H1 (cell line): ENCODE results near the gene TECPR2. TPM values are rescaled to one million over a fixed set of nuclear protein-coding genes. Genes with fewer than 3 reads are reported as not detected.

Experiments
- CTCF ChIA-PET: fragments of 300-600 bp; sonication (Branson Sonifier 250); formaldehyde crosslinking; loops from one replicate; lab custom pipeline; 2021; ENCODE audit not compliant: partially characterized antibody; lab: Charles Lee
- POLR2A ChIA-PET: fragments of 300-600 bp; sonication (Branson Sonifier 250); formaldehyde crosslinking; loops from one replicate; lab custom pipeline; 2021; ENCODE audit warnings: inconsistent platforms; ENCODE audit not compliant: partially characterized antibody; lab: Charles Lee
- DNase-seq, 2 experiments: peaks; one replicate each; pipeline versions ENCODE4 v3.0.0 to v3.0.0-alpha.2; 2010 to 2022; ENCODE audit warnings: low spot score in 2 of 2, low read depth in 1 of 2, mixed read lengths in 1 of 2
- FAIRE-seq: peaks from 2 replicates; lab custom pipeline; 2011; peaks lifted over from hg19 to GRCh38; lab: Jason Lieb, UNC
- H2AFZ ChIP-seq: 2 replicates; pipeline ENCODE4 v1.8.1; 2012; ENCODE audit warnings: low read length, inconsistent platforms
- H2AK5ac ChIP-seq: 2 replicates; pipeline ENCODE4 v1.6.1; 2013; ENCODE audit warnings: low read depth, low read length
- H2BK120ac ChIP-seq: replicated peaks from 2 replicates; pipeline ENCODE3; 2013; ENCODE audit warnings: low read depth, low read length, inconsistent platforms
- H2BK12ac ChIP-seq: 2 replicates; pipeline ENCODE4 v1.6.1; 2013; ENCODE audit warnings: low read depth, low read length
- H2BK15ac ChIP-seq: 2 replicates; pipeline ENCODE4 v1.6.1; 2013; ENCODE audit warnings: low read length
- H2BK20ac ChIP-seq: 2 replicates; pipeline ENCODE4 v1.6.1; 2013; ENCODE audit warnings: low read length
- H2BK5ac ChIP-seq: 2 replicates; pipeline ENCODE4 v1.6.1; 2013; ENCODE audit warnings: low read depth, low read length
- H3K14ac ChIP-seq: 2 replicates; pipeline ENCODE4 v1.6.1; 2013; ENCODE audit warnings: inconsistent platforms; ENCODE audit not compliant: insufficient read length
- H3K18ac ChIP-seq: 2 replicates; pipeline ENCODE4 v1.6.1; 2013; ENCODE audit warnings: low read length; ENCODE audit errors: extremely low read depth
- H3K23ac ChIP-seq: 2 replicates; pipeline ENCODE4 v1.6.1; 2013; ENCODE audit warnings: inconsistent platforms; ENCODE audit not compliant: insufficient read length
- H3K23me2 ChIP-seq: 2 replicates; pipeline ENCODE4 v1.6.1; 2013; ENCODE audit warnings: low read depth, low read length
- H3K27ac ChIP-seq: 2 replicates; pipeline ENCODE4 v1.6.1; 2011; ENCODE audit warnings: low read depth, low read length, inconsistent platforms
- H3K27me3 ChIP-seq, 4 experiments: replicated peaks in 1 of 4; 1 replicate in 1 of 4; 2 replicates in 3 of 4; pipeline versions ENCODE4 v1.6.1 to v1.8.1; 2011 to 2013; ENCODE audit warnings: low read length in 3 of 4, mild to moderate bottlenecking in 3 of 4, inconsistent platforms in 2 of 4, mixed read lengths in 2 of 4, moderate library complexity in 1 of 4; ENCODE audit not compliant: control insufficient read depth in 3 of 4, insufficient read depth in 3 of 4; ENCODE audit errors: extremely low read depth in 1 of 4
- H3K36me3 ChIP-seq, 4 experiments: 2 replicates each; pipeline versions ENCODE4 v1.6.1 to v1.8.1; 2011 to 2013; ENCODE audit warnings: mild to moderate bottlenecking in 4 of 4, low read length in 3 of 4, moderate library complexity in 2 of 4, control low read depth in 1 of 4, inconsistent platforms in 1 of 4; ENCODE audit not compliant: insufficient read depth in 4 of 4, control insufficient read depth in 2 of 4
- H3K4ac ChIP-seq: replicated peaks from 2 replicates; pipeline ENCODE3; 2013; ENCODE audit warnings: low read length, low read depth, mixed read lengths, inconsistent platforms; ENCODE audit not compliant: insufficient read length
- H3K4me1 ChIP-seq, 4 experiments: replicated peaks in 1 of 4; 1 replicate in 1 of 4; 2 replicates in 3 of 4; pipeline versions ENCODE4 v1.6.1 to v1.8.1; 2011 to 2013; ENCODE audit warnings: low read length in 3 of 4, inconsistent platforms in 2 of 4, mixed read lengths in 1 of 4; ENCODE audit not compliant: insufficient read depth in 4 of 4, control insufficient read depth in 3 of 4
- H3K4me2 ChIP-seq, 2 experiments: 2 replicates each; pipeline versions ENCODE4 v1.6.1 to v1.8.1; 2011 to 2013; ENCODE audit warnings: low read depth in 2 of 2, low read length in 2 of 2, control low read depth in 1 of 2, inconsistent platforms in 1 of 2, mild to moderate bottlenecking in 1 of 2; ENCODE audit not compliant: insufficient read depth in 1 of 2
- H3K4me3 ChIP-seq, 4 experiments: fragments of 200-600, 300-600 bp in 1 of 4; sonication (generic), shearing (Covaris generic), sonication (Bioruptor Twin) in 1 of 4; 2 replicates each; pipeline versions ENCODE4 v1.5.1 to v1.8.1; 2011 to 2016; ENCODE audit warnings: low read length in 4 of 4, low read depth in 3 of 4, control low read depth in 2 of 4, inconsistent platforms in 2 of 4, mild to moderate bottlenecking in 2 of 4, mixed read lengths in 1 of 4, moderate library complexity in 1 of 4; ENCODE audit not compliant: insufficient read depth in 2 of 4; ENCODE audit errors: extremely low read depth in 1 of 4
- H3K56ac ChIP-seq: replicated peaks from 2 replicates; pipeline ENCODE3; 2013; ENCODE audit warnings: low read depth, mild to moderate bottlenecking, mixed read lengths, low read length, inconsistent platforms; ENCODE audit not compliant: insufficient read length
- H3K79me1 ChIP-seq: 2 replicates; pipeline ENCODE4 v1.6.1; 2013; ENCODE audit warnings: low read depth, low read length, control low read depth
- H3K79me2 ChIP-seq, 2 experiments: 2 replicates each; pipeline versions ENCODE4 v1.6.1 to v1.8.1; 2012 to 2013; ENCODE audit warnings: low read length in 2 of 2, mild to moderate bottlenecking in 2 of 2, inconsistent platforms in 1 of 2; ENCODE audit not compliant: insufficient read depth in 2 of 2, control insufficient read depth in 1 of 2
- H3K9ac ChIP-seq, 4 experiments: replicated peaks in 1 of 4; 1 replicate in 1 of 4; 2 replicates in 3 of 4; pipeline versions ENCODE4 v1.6.1 to v1.8.1; 2011 to 2013; ENCODE audit warnings: low read depth in 3 of 4, low read length in 3 of 4, control low read depth in 2 of 4, mild to moderate bottlenecking in 2 of 4, moderate library complexity in 2 of 4, inconsistent platforms in 1 of 4; ENCODE audit errors: extremely low read depth in 1 of 4
- H3K9me3 ChIP-seq, 2 experiments: 2 replicates each; pipeline versions ENCODE4 v1.6.1 to v1.8.1; 2012 to 2013; ENCODE audit warnings: mild to moderate bottlenecking in 2 of 2, moderate library complexity in 2 of 2, control low read depth in 1 of 2, inconsistent platforms in 1 of 2, low read depth in 1 of 2, low read length in 1 of 2, mixed read lengths in 1 of 2; ENCODE audit not compliant: insufficient read depth in 2 of 2
- H4K20me1 ChIP-seq, 2 experiments: replicated peaks in 1 of 2; 2 replicates each; pipeline versions ENCODE3 to v1.8.1; 2011 to 2013; ENCODE audit warnings: inconsistent platforms in 2 of 2, low read length in 2 of 2, mild to moderate bottlenecking in 1 of 2; ENCODE audit not compliant: insufficient read depth in 2 of 2, control insufficient read depth in 1 of 2
- H4K5ac ChIP-seq: 2 replicates; pipeline ENCODE4 v1.6.1; 2013; ENCODE audit warnings: low read length, low read depth, mixed read lengths, inconsistent platforms; ENCODE audit not compliant: insufficient read length
- H4K8ac ChIP-seq: 2 replicates; pipeline ENCODE4 v1.8.0; 2013; ENCODE audit warnings: mild to moderate bottlenecking, moderate library complexity, low read length, inconsistent platforms; ENCODE audit not compliant: insufficient read depth; ENCODE audit errors: extremely low read depth
- H4K91ac ChIP-seq: replicated peaks from 2 replicates; pipeline ENCODE3; 2013; ENCODE audit warnings: low read length, mixed read lengths, inconsistent platforms; ENCODE audit not compliant: insufficient read length
- CHD1 ChIP-seq: IDR thresholded peaks from 2 replicates; pipeline ENCODE4 v1.6.1; 2012; ENCODE audit warnings: low read depth, low read length, improper control_type of control experiment
- CTBP2 ChIP-seq: IDR thresholded peaks from 2 replicates; pipeline ENCODE4 v1.7.0; 2011; ENCODE audit warnings: borderline replicate concordance, mild to moderate bottlenecking, moderate library complexity, mixed read lengths, low read length; ENCODE audit not compliant: insufficient read depth, insufficient read length
- EGR1 ChIP-seq: IDR thresholded peaks from 2 replicates; pipeline ENCODE4 v1.6.1; 2011; ENCODE audit warnings: low read depth, low read length, borderline replicate concordance
- EP300 ChIP-seq, 2 experiments: IDR thresholded peaks; 1 replicate in 1 of 2; 2 replicates in 1 of 2; pipeline ENCODE4 v1.6.1; 2011 to 2012; ENCODE audit warnings: low read depth in 2 of 2, low read length in 2 of 2, mild to moderate bottlenecking in 2 of 2, borderline replicate concordance in 1 of 2, inconsistent platforms in 1 of 2, moderate library complexity in 1 of 2
- EZH2 ChIP-seq: fragments of 200-600 bp; sonication (generic); IDR thresholded peaks from 2 replicates; pipeline ENCODE4 v1.7.1; 2012; ENCODE audit warnings: low read depth, mild to moderate bottlenecking, moderate library complexity, low read length, inconsistent platforms; ENCODE audit not compliant: severe bottlenecking
- GABPA ChIP-seq: IDR thresholded peaks from 2 replicates; pipeline ENCODE4 v1.6.1; 2011; ENCODE audit warnings: mild to moderate bottlenecking, low read length, moderate library complexity, borderline replicate concordance; ENCODE audit not compliant: insufficient read depth
- JUN ChIP-seq: IDR thresholded peaks from 2 replicates; pipeline ENCODE4 v1.6.1; 2011; ENCODE audit warnings: low read depth, mild to moderate bottlenecking, improper control_type of control experiment, low read length
- KDM5A ChIP-seq: fragments of 200-600 bp; IDR thresholded peaks from 2 replicates; pipeline ENCODE4 v1.7.1; 2012; ENCODE audit warnings: mild to moderate bottlenecking, low read length, inconsistent platforms, mixed read lengths
- MAFK ChIP-seq: IDR thresholded peaks from 2 replicates; pipeline ENCODE4 v1.6.1; 2012; ENCODE audit warnings: low read depth, mild to moderate bottlenecking, improper control_type of control experiment, low read length
- POLR2A ChIP-seq, 2 experiments: IDR thresholded peaks; 1 replicate in 1 of 2; 2 replicates in 1 of 2; pipeline ENCODE4 v1.6.1; 2011; ENCODE audit warnings: low read depth in 2 of 2, low read length in 2 of 2, mild to moderate bottlenecking in 2 of 2; ENCODE audit errors: control extremely low read depth in 1 of 2
- RAD21 ChIP-seq, 2 experiments: IDR thresholded peaks in 1 of 2; conservative IDR thresholded peaks in 1 of 2; 2 replicates each; pipeline ENCODE4 v1.6.1; 2011; ENCODE audit warnings: low read depth in 2 of 2, low read length in 2 of 2, improper control_type of control experiment in 1 of 2, inconsistent platforms in 1 of 2, mild to moderate bottlenecking in 1 of 2, moderate library complexity in 1 of 2
- SP1 ChIP-seq: IDR thresholded peaks from 2 replicates; pipeline ENCODE4 v1.6.1; 2011; ENCODE audit warnings: low read depth, low read length
- SUZ12 ChIP-seq: fragments of 200-600 bp; sonication (generic); IDR thresholded peaks from 2 replicates; pipeline ENCODE4 v1.6.1; 2012; ENCODE audit warnings: mild to moderate bottlenecking, inconsistent platforms, low read length, moderate library complexity, mixed read lengths
- WGBS, 2 experiments: shearing (Covaris generic) in 1 of 2; methylation state at CpG; one replicate each; pipeline versions ENCODE4 v1.1.6 to v1.1.7; 2013 to 2015; ENCODE audit warnings: low lambda C conversion rate in 2 of 2, mixed read lengths in 2 of 2, inconsistent platforms in 1 of 2, low coverage in 1 of 2, missing lambda C conversion rate in 1 of 2; ENCODE audit not compliant: insufficient replicate concordance in 2 of 2, insufficient coverage in 1 of 2, insufficient read length in 1 of 2; ENCODE audit errors: extremely low coverage in 1 of 2, missing lambda C conversion rate in 1 of 2; 5-methylcytosine and 5-hydroxymethylcytosine counted together
- polyA plus RNA-seq, 7 experiments: library from polyadenylated mRNA; depleted of rRNA in 3 of 7; stranded (reverse) in 5 of 7; unstranded in 2 of 7; fragments of >200 nt in 5 of 7; fragments of 200-250 nt in 2 of 7; gene quantifications; 1 replicate in 5 of 7; 2 replicates in 1 of 7; 4 replicates in 1 of 7; pipeline versions ENCODE4 v1.2.1 to v1.2.3, GENCODE V29; 2011 to 2013; ENCODE audit warnings: missing spikeins in 2 of 7, mixed read lengths in 2 of 7
- total RNA-seq: library from RNA; stranded (reverse); fragmentation: NEBNext Ultra II Directional; extraction: Animal tissue kit (Norgen Biotek cat#: 25700); gene quantifications from 2 replicates; pipeline ENCODE4 v1.2.1, GENCODE V29; 2021

TECPR2 gene
- total and polyA plus RNA-seq, 2 of the 8 experiments (the other 6 are each of a cell fraction or from before 2014, with no cell fraction given) = 6.8 to 19.4 TPM

- Histone ChIP-seq H4K91ac (no peak overlapping the region), H3K4me2 (no peak overlapping the region), H4K20me1 (peaks cover 0 to 7% of the 10 kb centered on the region in 2 experiments), H3K9me3 (no peaks in the 10 kb centered on the region), H2BK12ac (no peak overlapping the region), H3K18ac (no peak overlapping the region), H3K4me3 (no peak overlapping the region), H3K56ac (no peak overlapping the region), H3K27me3 (no peaks in the 10 kb centered on the region), H2BK15ac (no peak overlapping the region), H2AFZ (no peak overlapping the region), H3K36me3 (peaks cover 0 to 9% (median 2%) of the 10 kb centered on the region in 4 experiments; a peak in 6 of 8 replicates), H3K23me2 (no peaks in the 10 kb centered on the region), H2BK5ac (no peak overlapping the region), H3K79me2 (peaks cover 0 to 7% of the 10 kb centered on the region in 2 experiments; a peak in 2 of 4 replicates), H3K79me1 (peaks cover 7% of the 10 kb centered on the region), H4K5ac (no peak overlapping the region), H4K8ac (no peak overlapping the region), H3K4me1 (no peaks in the 10 kb centered on the region), H2BK120ac (no peak overlapping the region), H2AK5ac (no peak overlapping the region), H3K27ac (no peak overlapping the region), H2BK20ac (no peak overlapping the region), H3K9ac (no peak overlapping the region), H3K14ac (no peak overlapping the region), H3K23ac (no peak overlapping the region), H3K4ac (no peak overlapping the region)
- FAIRE-seq (no peak), DNase-seq (no peak)
- ChIA-PET CTCF (interaction anchor here (1.7 to 1.9 kb wide), 2 partner anchors 64 to 124 kb away, joined by 5 to 6 read pairs; no protein-coding TSS in a partner anchor), POLR2A (no interaction called here)
- 63% methylated on average over 2 of the region's 2 CpGs; no CpG with 5 or more reads in 1 of the 2 experiments for WGBS, 2 experiments
- TF ChIP-seq SUZ12 (no peak), GABPA (no peak), POLR2A (IDR thresholded peaks at IDR 0.05; ENCODE audit: control extremely low read depth in 1 of 2, low read depth in 2 of 2, low read length in 2 of 2) (no peak), JUN (no peak), CTBP2 (no peak), EP300 (IDR thresholded peaks at IDR 0.05; ENCODE audit: borderline replicate concordance in 1 of 2, low read depth in 2 of 2, low read length in 2 of 2) (no peak), EGR1 (no peak), RAD21 (IDR thresholded peaks at IDR 0.05 in 1 of 2, conservative IDR thresholded peaks at IDR 0.05 in 1 of 2; ENCODE audit: low read depth in 2 of 2, low read length in 2 of 2) (no peak), SP1 (no peak), EZH2 (no peak), CHD1 (no peak), KDM5A (no peak), MAFK (no peak)
Observed at GRCh38 chr14:102374264-102374663, 11.5 kb downstream of the TECPR2 start.
